GM19035 (cell line): Measurements from ENCODE around the gene TNIK.
A peak's percentile ranks its signal among the peaks of the same experiment; 100 is the strongest.

Source experiments
- ATAC-seq: cut with Tn5 transposase; IDR thresholded peaks from one replicate; pipeline ENCODE4 v1.9.1; 2021; ENCODE audit not compliant: unreplicated experiment

Gene TNIK

GRCh38 chr3:171470714-171471227, 10.6 kb upstream of the TNIK start:
- no peak for ATAC-seq

- no peak for ATAC-seq
Observed at GRCh38 chr3:171469376-171469775, 9.2 kb upstream of the TNIK start.

- no peak for ATAC-seq
Observed at GRCh38 chr3:171468296-171468906, 8.2 kb upstream of the TNIK start.

GRCh38 chr3:171465763-171466162, 5.6 kb upstream of the TNIK start:
- ATAC-seq, result no peak

- no peak for ATAC-seq
Observed at GRCh38 chr3:171464462-171464861, 4.3 kb upstream of the TNIK start.

- no peak for ATAC-seq
Observed at GRCh38 chr3:171462224-171462623, 2.0 kb upstream of the TNIK start.

- no peak for ATAC-seq
Observed at GRCh38 chr3:171461525-171461917, 1.3 kb upstream of the TNIK start.

- ATAC-seq, result peak; percentile 34
Observed at GRCh38 chr3:171460725-171461524, 720 bp upstream of the TNIK start.

GRCh38 chr3:171459137-171459941, 866 bp downstream of the TNIK start:
- no peak for ATAC-seq

GRCh38 chr3:171458864-171459136, 1.4 kb downstream of the TNIK start:
- no peak for ATAC-seq

- ATAC-seq, result no peak
Observed at GRCh38 chr3:171458071-171458863, 1.9 kb downstream of the TNIK start.

- ATAC-seq, result no peak
Observed at GRCh38 chr3:171457607-171458061, 2.6 kb downstream of the TNIK start.

- no peak for ATAC-seq
Observed at GRCh38 chr3:171456765-171457606, 3.2 kb downstream of the TNIK start.

- no peak for ATAC-seq
Observed at GRCh38 chr3:171455603-171456550, 4.3 kb downstream of the TNIK start.

- no peak for ATAC-seq
Observed at GRCh38 chr3:171454041-171454440, 6.2 kb downstream of the TNIK start.

GRCh38 chr3:171453180-171453886, 6.9 kb downstream of the TNIK start:
- no peak for ATAC-seq

- ATAC-seq, result no peak
Observed at GRCh38 chr3:171452328-171452727, 7.9 kb downstream of the TNIK start.

- ATAC-seq, result no peak
Observed at GRCh38 chr3:171451915-171452314, 8.3 kb downstream of the TNIK start.
